ENCODE measurements around the gene RAI1.
A peak's percentile ranks its signal among the peaks of the same experiment; 100 is the strongest.
"Not testable (repeated sequence)": the region's sequence is repeated elsewhere in the genome, so short reads cannot be mapped to it uniquely, and the experiment has no call there.

The RAI1 gene

GRCh38 chr17:17682737-17683680, 1.8 kb downstream of the RAI1 start:
- DNase-seq = peak; percentile 67

DNA sequence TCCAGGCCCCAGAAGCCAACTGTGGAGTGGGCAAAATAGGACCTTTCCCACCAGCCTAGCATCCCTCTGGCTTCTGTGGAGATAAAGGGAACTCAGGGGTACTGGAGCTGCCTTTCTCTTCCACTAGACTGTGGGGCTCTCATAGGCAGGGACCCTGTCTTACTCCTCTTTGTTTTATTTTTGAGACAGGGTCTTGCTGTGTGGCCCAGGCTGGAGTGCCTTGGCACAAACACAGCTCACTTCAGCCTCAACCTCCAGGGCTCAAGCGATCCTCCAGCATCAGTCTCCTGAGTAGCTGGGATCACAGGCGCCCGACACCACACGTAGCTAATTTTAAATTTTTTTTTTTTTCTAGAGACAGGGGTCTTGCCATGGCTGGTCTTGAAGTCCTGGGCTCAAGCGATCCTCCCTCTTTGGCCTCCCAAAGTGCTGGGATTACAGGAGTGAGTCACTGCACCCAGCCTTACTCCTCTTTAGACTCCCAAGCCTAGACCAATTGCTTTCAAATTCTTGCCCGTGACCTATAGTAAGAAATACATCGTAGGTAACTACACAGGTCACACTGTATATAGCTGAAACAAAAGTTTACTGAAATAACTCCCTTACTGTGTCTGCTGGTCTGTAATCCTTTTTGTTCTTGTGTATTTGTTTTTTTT, 2.6 kb downstream of the RAI1 start:
- no peak for DNase-seq

- no peak for DNase-seq
Measured at GRCh38 chr17:17684906-17685774, 3.9 kb downstream of the RAI1 start.

DNA sequence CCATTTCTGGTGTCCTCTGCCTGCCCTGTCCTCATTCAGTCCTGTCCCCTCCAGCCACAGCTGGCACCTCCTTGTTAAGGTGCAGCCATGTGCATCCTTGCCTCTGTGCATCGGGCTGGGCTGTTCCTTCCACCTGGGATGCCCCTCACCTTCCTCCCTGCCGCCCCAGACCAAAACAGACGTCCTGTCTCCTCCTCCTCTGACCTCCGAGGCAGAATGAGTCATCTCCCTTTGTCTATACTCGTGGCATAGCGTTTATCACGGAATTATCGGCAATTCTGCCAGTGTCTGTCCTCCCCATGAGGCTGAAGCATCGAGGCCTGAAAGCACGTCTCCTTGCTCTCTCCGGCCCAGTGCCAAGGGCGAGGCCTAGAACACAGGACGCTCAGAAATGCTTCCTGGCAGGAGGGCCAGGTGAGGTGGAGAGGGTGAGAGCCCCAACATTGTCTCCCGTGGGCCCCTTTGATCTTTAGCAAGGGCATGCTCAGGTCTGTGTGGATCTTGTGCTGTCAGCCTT, 4.6 kb downstream of the RAI1 start:
- no peak for DNase-seq

DNA sequence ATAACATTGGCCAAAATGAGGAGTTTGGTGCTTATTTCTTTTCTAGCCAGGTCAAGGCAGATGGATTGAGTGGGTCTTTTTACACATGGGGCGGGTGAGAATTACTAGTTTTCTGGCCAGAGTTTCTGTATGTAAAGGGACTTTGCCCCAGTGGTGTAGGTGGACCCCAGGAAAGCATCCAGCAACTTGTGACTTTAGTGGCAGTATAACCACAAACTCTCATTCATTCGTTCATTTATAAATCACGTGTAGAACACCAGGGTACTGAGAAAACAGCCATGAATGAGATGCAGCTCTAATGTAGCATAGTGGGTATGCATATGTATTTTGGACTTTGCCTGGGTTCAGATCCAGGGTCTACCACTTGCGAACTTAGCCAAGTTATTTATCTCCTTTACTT, 8.1 kb downstream of the RAI1 start:
- DNase-seq = no peak

DNA sequence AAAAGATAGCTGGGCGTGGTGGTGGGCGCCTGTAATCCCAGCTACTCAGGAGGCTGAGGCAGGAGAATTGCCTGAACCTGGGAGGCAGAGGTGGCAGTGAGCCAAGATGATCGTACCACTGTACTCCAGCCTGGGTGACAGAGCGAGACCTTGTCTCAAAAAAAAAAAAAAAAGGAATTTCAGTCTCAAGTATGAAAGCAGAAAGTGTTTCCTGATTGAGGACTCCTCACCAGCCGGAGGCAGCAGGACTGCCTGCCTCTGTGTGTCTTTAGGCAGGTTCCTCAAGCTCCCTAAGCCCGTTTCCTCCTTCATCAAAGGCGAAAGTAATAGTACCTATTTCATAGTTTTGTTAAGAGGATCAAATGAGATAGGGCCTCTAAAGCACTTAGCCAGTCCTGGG, 9.0 kb downstream of the RAI1 start:
- DNase-seq = not testable (repeated sequence)

DNA sequence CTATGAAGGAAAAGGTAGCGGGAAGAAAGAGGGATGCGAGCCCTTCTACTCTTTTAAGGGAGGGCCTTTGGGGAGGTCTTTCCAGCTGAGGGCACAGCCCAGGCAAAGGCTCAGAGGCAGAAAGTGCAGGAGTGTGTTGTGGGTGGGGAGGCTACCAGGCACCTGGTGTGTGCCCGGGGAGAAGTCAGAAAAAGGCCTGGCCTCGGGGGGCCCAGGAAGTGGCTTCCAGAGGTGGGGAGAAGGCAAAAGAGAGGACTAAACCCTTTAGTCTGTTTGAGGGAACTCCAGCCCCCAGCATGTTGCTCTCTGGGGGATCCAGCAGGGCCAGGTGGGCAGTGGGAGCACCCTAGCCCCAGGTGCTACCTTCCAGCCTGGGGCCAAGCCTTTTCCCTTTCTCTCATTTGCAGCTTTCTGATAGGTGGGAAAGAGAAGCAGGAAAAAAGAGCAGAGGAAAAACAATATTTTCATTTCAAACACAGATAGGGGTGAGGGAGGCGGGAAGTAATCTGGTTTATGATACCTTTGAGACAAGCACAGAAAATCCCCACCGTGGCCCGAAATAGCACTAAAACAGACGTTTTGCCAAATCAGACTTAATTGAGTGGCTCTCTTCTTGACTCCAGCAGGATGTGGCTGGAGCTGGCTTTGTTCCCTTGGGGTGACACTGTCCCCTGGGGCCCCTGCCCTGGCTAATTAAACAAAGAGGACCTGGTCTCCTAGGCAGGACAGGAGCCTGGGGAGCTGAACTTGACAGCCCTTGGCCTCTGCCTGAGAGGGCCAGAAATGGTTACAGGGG, 10.4 kb downstream of the RAI1 start:
- DNase-seq = no peak

GRCh38 chr17:17692353-17693252, 11.3 kb downstream of the RAI1 start:
- no peak for DNase-seq

- no peak for DNase-seq
Measured at GRCh38 chr17:17693253-17694168, 12.3 kb downstream of the RAI1 start.

- DNase-seq = peak; percentile 63
Measured at GRCh38 chr17:17694169-17695081, 13.2 kb downstream of the RAI1 start.

GRCh38 chr17:17696085-17696484, 14.8 kb downstream of the RAI1 start:
- no peak for DNase-seq

DNA sequence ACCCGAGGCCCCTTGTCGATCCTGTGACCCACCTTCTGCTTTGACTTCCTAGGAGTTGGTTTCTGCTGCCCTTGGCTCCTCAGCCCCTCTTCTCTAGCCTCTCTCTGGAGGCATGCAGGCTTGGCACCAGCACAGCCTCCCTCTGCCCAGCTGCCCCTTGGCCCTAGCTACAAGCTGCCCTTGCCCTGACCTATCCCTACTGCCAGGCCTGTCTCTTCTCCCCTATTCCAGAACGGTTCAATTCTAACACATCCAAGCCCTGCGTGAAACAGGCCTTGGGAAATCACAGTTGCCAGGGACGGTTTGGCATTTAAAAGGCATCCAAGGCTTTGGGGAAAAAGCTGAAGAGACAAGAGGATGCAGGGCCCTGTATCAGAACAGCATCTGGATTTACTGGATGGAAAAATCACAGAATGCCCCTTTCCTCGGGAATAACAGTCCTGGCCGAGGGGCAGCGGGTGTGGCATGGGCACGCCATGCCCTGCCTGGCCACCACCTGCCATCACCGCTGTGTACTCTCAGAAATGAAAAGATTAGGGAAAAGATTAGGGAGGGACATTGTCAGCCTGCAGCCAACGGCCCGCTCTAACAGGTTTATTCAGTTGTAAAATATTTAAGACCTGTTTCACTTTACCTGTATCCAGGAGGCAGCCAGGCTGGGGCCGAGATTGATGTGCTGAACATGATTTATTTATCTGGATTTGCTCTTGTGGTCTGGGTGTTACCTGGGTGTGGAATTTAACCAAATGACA, 15.8 kb downstream of the RAI1 start:
- DNase-seq = no peak

GRCh38 chr17:17698371-17698770, 17.1 kb downstream of the RAI1 start:
- DNase-seq = no peak

GRCh38 chr17:17698869-17699351, 17.7 kb downstream of the RAI1 start:
- DNase-seq = no peak

- no peak for DNase-seq
Measured at GRCh38 chr17:17699491-17699890, 18.2 kb downstream of the RAI1 start.

GRCh38 chr17:17700251-17700969, 19.2 kb downstream of the RAI1 start:
- DNase-seq = no peak

GRCh38 chr17:17701112-17701511, 19.9 kb downstream of the RAI1 start:
- no peak for DNase-seq

Measured in stimulated activated CD4-positive, alpha-beta T cell treated with anti-CD3 and anti-CD28 coated beads, Interleukin-12 subunit alpha, Interleukin-12 subunit beta, amount 100 ng/mL, for 4 hours (primary cell).